Measurements from ENCODE around the gene AKAP11. TPM values are rescaled to one million over a fixed set of nuclear protein-coding genes. Genes with fewer than 3 reads are reported as not detected.

AKAP11 gene
- total and polyA plus RNA-seq, 4 donors = 4.8 to 42.0 (median 22.0) TPM

Other genes with a start within 250 kb of the AKAP11 start
- gene DGKH, start 223.5 kb upstream of the AKAP11 start, total RNA-seq = 10 to 100 TPM; 28.9 to 32.8 TPM
- 1 to 10 TPM in 1 of 2 donors, under 1 TPM in 1; 0.88 to 3.9 TPM for gene DGKH, start 223.5 kb upstream of the AKAP11 start, polyA plus RNA-seq

Data from aorta (tissue), 4 donors.